Purkinje cell (primary cell): ENCODE measurements around the gene LDOC1. TPM values are rescaled to one million over a fixed set of nuclear protein-coding genes. Genes with fewer than 3 reads are reported as not detected.

Experiments used
- polyA plus RNA-seq: library from polyadenylated mRNA; unstranded; fragments of >200 nt; fragmentation: Nextera tagmentation; gene quantifications from 2 replicates; pipeline ENCODE4 v1.2.1, GENCODE V29; 2014

Gene LDOC1
- 60.4 and 70.1 TPM in 2 replicates for polyA plus RNA-seq

GRCh38 chrX:141176586-141177451, at the start of gene LDOC1:
Gene LDOC1, minus strand, starts transcription at chrX:141177129. Its CDS starts 108 bp downstream, at chrX:141177021.

Other genes with a start within 250 kb of the LDOC1 start
- not detected in 2 replicates for gene SPANXB1, start 174.5 kb downstream of the LDOC1 start, polyA plus RNA-seq
- not detected in 2 replicates for gene SPANXC, start 65.4 kb upstream of the LDOC1 start, polyA plus RNA-seq